ENCODE data around the gene FLYWCH2. TPM values are rescaled to one million over a fixed set of nuclear protein-coding genes. Genes with fewer than 3 reads are reported as not detected.

FLYWCH2 gene
- total RNA-seq, 2 experiments from 2014 or later, result 23.9 to 38.7 TPM

DNA sequence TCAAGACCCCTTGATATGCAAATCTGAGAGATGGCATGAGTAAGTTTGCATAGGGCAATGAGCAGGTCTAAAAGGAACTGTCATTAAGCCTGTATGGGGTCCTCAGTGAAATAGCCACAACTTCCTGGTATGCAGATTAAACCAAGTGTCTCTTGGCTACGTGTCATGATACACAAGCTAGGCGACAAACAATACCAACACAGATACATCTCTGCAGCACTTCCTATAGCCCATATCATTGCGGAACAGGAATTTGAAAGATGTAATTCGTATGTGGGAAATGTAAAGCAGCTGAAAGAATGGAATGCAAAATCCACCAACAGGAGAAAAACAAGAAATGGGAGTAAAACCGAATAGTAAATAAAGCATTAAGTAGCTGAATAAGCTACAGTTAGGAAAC lies 37.9 kb upstream of the FLYWCH2 start:
- Histone ChIP-seq H3K27ac (ENCODE audit: low read depth, low read length, poor library complexity, severe bottlenecking) (no peak overlapping the region), H4K20me1 (ENCODE audit: insufficient read depth, low read length) (no peaks in the 10 kb centered on the region), H3K4me3 (ENCODE audit: low read depth, low read length, poor library complexity, severe bottlenecking) (no peak overlapping the region), H3K9me2 (ENCODE audit: insufficient read depth, low read length) (no peaks in the 10 kb centered on the region), H3K79me2 (ENCODE audit: insufficient read depth, low read depth, low read length) (no peaks in the 10 kb centered on the region), H3K4me1 (ENCODE audit: insufficient read depth, low read length, poor library complexity, severe bottlenecking) (no peaks in the 10 kb centered on the region), H3K4me2 (ENCODE audit: low read length) (no peak overlapping the region), H2AFZ (ENCODE audit: low read length) (peak overlapping the region; percentile 31; the same call in 1 of the 2 replicates), H3K36me3 (ENCODE audit: insufficient read depth, low read length) (no peaks in the 10 kb centered on the region), H3K9me3 (ENCODE audit: low read length) (no peaks in the 10 kb centered on the region)
- BruUV-seq (replicated peaks), result no TSS peak
- no peak for DNase-seq (ENCODE audit: low spot score)
- intact Hi-C loops (cut with micrococcal nuclease; ENCODE audit: unreplicated experiment), result no loop called here
- POLR2A ChIA-PET, result no interaction called here
- no peak for TF ChIP-seq EZH2phosphoT487 (IDR thresholded peaks at IDR 0.05; ENCODE audit: borderline replicate concordance, low read depth, low read length)
- TF ChIP-seq, protein P1, sequence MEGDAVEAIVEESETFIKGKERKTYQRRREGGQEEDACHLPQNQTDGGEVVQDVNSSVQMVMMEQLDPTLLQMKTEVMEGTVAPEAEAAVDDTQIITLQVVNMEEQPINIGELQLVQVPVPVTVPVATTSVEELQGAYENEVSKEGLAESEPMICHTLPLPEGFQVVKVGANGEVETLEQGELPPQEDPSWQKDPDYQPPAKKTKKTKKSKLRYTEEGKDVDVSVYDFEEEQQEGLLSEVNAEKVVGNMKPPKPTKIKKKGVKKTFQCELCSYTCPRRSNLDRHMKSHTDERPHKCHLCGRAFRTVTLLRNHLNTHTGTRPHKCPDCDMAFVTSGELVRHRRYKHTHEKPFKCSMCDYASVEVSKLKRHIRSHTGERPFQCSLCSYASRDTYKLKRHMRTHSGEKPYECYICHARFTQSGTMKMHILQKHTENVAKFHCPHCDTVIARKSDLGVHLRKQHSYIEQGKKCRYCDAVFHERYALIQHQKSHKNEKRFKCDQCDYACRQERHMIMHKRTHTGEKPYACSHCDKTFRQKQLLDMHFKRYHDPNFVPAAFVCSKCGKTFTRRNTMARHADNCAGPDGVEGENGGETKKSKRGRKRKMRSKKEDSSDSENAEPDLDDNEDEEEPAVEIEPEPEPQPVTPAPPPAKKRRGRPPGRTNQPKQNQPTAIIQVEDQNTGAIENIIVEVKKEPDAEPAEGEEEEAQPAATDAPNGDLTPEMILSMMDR (conservative IDR thresholded peaks at IDR 0.05; ENCODE audit: low read length), result no peak
- CTCF ChIA-PET (ENCODE audit: unreplicated experiment), result no interaction called here

DNA sequence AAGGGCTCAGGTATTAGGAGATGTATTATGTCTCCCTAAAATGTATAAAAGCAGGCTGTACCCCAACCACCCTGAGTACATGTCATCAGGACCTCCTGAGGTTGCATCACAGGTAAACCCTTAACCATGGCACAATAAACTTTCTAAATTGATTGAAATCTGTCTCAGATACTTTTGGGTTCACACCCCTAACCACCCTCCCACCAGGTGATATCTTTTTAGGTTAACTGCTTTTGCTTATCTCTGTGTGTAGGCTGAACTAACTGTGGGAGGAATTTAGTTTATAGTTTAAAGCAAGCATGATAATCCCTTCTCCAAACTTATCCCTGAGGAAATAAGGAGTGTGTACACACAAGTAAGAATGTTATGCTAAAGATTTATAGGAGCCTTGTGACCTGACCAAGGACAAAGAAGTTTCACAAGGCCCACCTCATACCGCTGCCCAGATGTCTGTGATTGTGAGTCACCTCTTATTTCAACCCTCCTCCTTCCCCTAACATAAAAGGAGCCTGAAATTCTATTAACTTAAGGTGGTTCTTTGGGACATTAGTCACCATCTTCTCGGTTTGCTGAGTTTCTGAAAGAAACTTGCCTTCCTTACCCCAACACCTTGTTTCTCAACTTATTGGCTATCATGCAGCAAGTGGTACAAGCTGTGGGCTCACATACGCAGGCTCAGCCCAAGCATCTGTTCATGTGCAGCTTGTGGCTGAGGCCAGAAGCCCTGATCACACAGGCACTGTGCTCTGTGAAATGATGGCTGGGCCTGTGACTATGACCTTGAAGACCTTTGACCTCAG lies 36.3 kb upstream of the FLYWCH2 start:
- Histone ChIP-seq H3K9me2 (ENCODE audit: insufficient read depth, low read length) (no peaks in the 10 kb centered on the region), H2AFZ (ENCODE audit: low read length) (no peak overlapping the region), H3K4me2 (ENCODE audit: low read length) (no peak overlapping the region), H3K4me3 (ENCODE audit: low read depth, low read length, poor library complexity, severe bottlenecking) (no peak overlapping the region), H3K4me1 (ENCODE audit: insufficient read depth, low read length, poor library complexity, severe bottlenecking) (no peaks in the 10 kb centered on the region), H3K79me2 (ENCODE audit: insufficient read depth, low read depth, low read length) (no peaks in the 10 kb centered on the region), H3K36me3 (ENCODE audit: insufficient read depth, low read length) (no peaks in the 10 kb centered on the region), H3K9me3 (ENCODE audit: low read length) (no peaks in the 10 kb centered on the region), H4K20me1 (ENCODE audit: insufficient read depth, low read length) (no peaks in the 10 kb centered on the region), H3K27ac (ENCODE audit: low read depth, low read length, poor library complexity, severe bottlenecking) (no peak overlapping the region)
- no TSS peak for BruUV-seq (replicated peaks)
- DNase-seq (ENCODE audit: low spot score), result no peak
- ChIA-PET CTCF (ENCODE audit: unreplicated experiment) (no interaction called here), POLR2A (no interaction called here)
- intact Hi-C loops (cut with micrococcal nuclease; ENCODE audit: unreplicated experiment), result no loop called here
- TF ChIP-seq, protein P1 (conservative IDR thresholded peaks at IDR 0.05; ENCODE audit: low read length), result no peak
- TF ChIP-seq EZH2phosphoT487 (IDR thresholded peaks at IDR 0.05; ENCODE audit: borderline replicate concordance, low read depth, low read length), result no peak

DNA sequence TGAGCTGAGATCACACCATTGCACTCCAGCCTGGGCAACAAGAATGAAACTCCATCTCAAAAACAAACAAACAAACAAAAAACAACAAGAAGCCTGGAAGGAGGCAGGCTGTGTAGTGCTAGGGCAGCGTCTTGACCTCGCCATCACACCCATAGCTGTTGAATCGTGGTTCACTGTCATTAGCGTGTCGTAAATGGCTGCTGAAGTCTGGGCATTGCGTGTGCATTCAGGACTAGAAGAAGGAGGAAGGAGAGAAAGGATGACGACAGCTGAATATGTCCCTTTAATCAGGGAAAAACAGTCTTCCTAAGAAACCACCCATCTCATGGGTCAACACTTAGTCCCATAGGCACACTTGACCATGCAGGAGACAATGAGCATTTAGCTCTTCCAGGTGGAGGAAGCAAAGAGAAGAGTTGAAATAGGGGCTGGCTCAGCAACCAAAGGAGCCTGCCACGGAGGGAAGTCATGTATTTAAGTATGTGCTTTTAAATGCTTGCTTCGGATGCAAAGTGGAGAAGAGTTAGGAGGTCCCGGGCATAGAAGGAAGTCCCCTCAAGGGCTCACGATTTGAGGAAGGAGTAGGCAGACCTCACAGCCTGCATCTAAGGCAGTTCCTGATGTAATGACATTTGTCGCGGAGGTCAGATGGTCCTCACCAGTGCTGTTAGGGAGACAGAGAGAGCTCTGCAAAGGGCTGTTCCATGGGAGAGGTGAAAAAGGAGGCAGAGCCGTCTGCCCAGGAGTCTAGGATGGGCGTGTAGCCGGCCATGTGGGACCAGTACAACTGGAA lies 33.9 kb upstream of the FLYWCH2 start:
- Histone ChIP-seq H3K4me3 (ENCODE audit: low read depth, low read length, poor library complexity, severe bottlenecking) (no peak overlapping the region), H3K4me2 (ENCODE audit: low read length) (no peak overlapping the region), H3K9me3 (ENCODE audit: low read length) (no peaks in the 10 kb centered on the region), H3K4me1 (ENCODE audit: insufficient read depth, low read length, poor library complexity, severe bottlenecking) (no peaks in the 10 kb centered on the region), H2AFZ (ENCODE audit: low read length) (no peak overlapping the region), H3K27ac (ENCODE audit: low read depth, low read length, poor library complexity, severe bottlenecking) (no peak overlapping the region), H3K79me2 (ENCODE audit: insufficient read depth, low read depth, low read length) (no peaks in the 10 kb centered on the region), H3K9me2 (ENCODE audit: insufficient read depth, low read length) (no peaks in the 10 kb centered on the region), H3K36me3 (ENCODE audit: insufficient read depth, low read length) (no peaks in the 10 kb centered on the region), H4K20me1 (ENCODE audit: insufficient read depth, low read length) (no peaks in the 10 kb centered on the region)
- TF ChIP-seq EZH2phosphoT487 (IDR thresholded peaks at IDR 0.05; ENCODE audit: borderline replicate concordance, low read depth, low read length), result no peak
- TF ChIP-seq, protein P1 (conservative IDR thresholded peaks at IDR 0.05; ENCODE audit: low read length), result no peak
- CTCF ChIA-PET (ENCODE audit: unreplicated experiment), result no interaction called here
- no TSS peak for BruUV-seq (replicated peaks)
- intact Hi-C loops (cut with micrococcal nuclease; ENCODE audit: unreplicated experiment), result no loop called here
- POLR2A ChIA-PET, result no interaction called here
- no peak for DNase-seq (ENCODE audit: low spot score)

Data from OCI-LY7 (cell line).